ENCODE data around the gene MAEA.

- TF ChIP-seq CTCF (IDR thresholded peaks at IDR 0.05 in 2 of 3, conservative IDR thresholded peaks at IDR 0.05 in 1 of 3; ENCODE audit: insufficient read depth in 2 of 3, low read depth in 1 of 3, low read length in 3 of 3) (no peak), GABPB1 (CRISPR knock-in tag; IDR thresholded peaks at IDR 0.05) (no peak), NCOA2 (IDR thresholded peaks at IDR 0.05; ENCODE audit: partially characterized antibody in 2 of 2) (no peak), ZNF76 (CRISPR knock-in tag; IDR thresholded peaks at IDR 0.05; ENCODE audit: borderline replicate concordance) (no peak), TCF7 (IDR thresholded peaks at IDR 0.05; ENCODE audit: borderline replicate concordance) (no peak), TAF1 (IDR thresholded peaks at IDR 0.05; ENCODE audit: control insufficient read depth, extremely low read depth, insufficient read depth, low read length, severe bottlenecking) (no peak), CSDE1 (IDR thresholded peaks at IDR 0.05) (no peak), SMARCC2 (IDR thresholded peaks at IDR 0.05; ENCODE audit: low read depth) (no peak), KAT7 (CRISPR knock-in tag; IDR thresholded peaks at IDR 0.05; ENCODE audit: borderline replicate concordance) (no peak), ZBTB49 (CRISPR knock-in tag; IDR thresholded peaks at IDR 0.05; ENCODE audit: borderline replicate concordance) (no peak), ZNF274 (IDR thresholded peaks at IDR 0.05; ENCODE audit: borderline replicate concordance, low read depth, low read length) (no peak)
Observed at GRCh38 chr4:1258457-1258856, 31.2 kb upstream of the MAEA start.
